Panc1 (cell line): ENCODE measurements around the gene SMCO1.

ENCODE experiments used
- POLR2AphosphoS5 ChIP-seq: IDR thresholded peaks from 2 replicates; pipeline ENCODE4 v1.6.1; 2012; ENCODE audit warnings: mild to moderate bottlenecking, low read depth, low read length, moderate library complexity
- SIN3A ChIP-seq: IDR thresholded peaks from 2 replicates; pipeline ENCODE4 v1.6.1; 2012; ENCODE audit warnings: low read depth, mild to moderate bottlenecking, low read length, moderate library complexity, borderline replicate concordance; ENCODE audit not compliant: insufficient read depth
- TF ChIP-seq, protein P1 (sequence below): fragments of 450-650 bp; IDR thresholded peaks from 2 replicates; pipeline ENCODE4 v1.5.1; 2017; ENCODE audit warnings: mild to moderate bottlenecking

DNA sequence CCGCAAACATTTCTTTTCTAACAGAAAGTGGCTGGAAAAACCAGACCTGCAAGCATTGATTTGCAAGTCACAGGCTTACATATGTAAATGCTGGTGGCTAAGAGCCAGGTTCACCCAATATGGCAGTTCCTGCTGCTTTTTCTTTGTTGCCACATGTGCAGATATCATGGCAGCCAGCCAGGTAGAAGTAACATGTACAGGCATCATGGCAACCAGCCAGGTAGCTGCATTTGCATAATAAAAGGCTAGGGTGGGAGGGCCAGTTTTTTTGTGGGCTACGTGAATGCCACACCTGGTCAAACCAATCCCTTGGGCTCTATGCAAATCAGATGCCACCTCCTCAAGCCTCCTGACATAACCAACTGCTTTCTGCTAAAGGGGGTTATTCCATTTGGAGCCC is 2.8 kb upstream of the SMCO1 start:
- TF ChIP-seq, protein P1, sequence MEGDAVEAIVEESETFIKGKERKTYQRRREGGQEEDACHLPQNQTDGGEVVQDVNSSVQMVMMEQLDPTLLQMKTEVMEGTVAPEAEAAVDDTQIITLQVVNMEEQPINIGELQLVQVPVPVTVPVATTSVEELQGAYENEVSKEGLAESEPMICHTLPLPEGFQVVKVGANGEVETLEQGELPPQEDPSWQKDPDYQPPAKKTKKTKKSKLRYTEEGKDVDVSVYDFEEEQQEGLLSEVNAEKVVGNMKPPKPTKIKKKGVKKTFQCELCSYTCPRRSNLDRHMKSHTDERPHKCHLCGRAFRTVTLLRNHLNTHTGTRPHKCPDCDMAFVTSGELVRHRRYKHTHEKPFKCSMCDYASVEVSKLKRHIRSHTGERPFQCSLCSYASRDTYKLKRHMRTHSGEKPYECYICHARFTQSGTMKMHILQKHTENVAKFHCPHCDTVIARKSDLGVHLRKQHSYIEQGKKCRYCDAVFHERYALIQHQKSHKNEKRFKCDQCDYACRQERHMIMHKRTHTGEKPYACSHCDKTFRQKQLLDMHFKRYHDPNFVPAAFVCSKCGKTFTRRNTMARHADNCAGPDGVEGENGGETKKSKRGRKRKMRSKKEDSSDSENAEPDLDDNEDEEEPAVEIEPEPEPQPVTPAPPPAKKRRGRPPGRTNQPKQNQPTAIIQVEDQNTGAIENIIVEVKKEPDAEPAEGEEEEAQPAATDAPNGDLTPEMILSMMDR = no peak
- TF ChIP-seq SIN3A = no peak
- TF ChIP-seq POLR2AphosphoS5 = no peak
